Naive B cell (primary cell): ENCODE results near the gene CUX1. TPM values are rescaled to one million over a fixed set of nuclear protein-coding genes. Genes with fewer than 3 reads are reported as not detected.

ENCODE experiments used
- ATAC-seq, 2 donors: fragments of 150-1000 bp; cut with Tn5 transposase; 2 replicates each; pipeline ENCODE4 v1.10.0; 2021; ENCODE audit warnings: low read depth in 2 of 2, mild to moderate bottlenecking in 2 of 2, moderate library complexity in 2 of 2
- DNase-seq: peaks from one replicate; pipeline ENCODE4 v3.0.0; 2022
- H3K27ac Mint-ChIP-seq, 6 donors: one replicate each; pipeline ENCODE4 v1.8.0; 2020 to 2022; ENCODE audit warnings: mild to moderate bottlenecking in 6 of 6, mixed read lengths in 6 of 6, moderate library complexity in 5 of 6, inconsistent platforms in 2 of 6
- H3K27me3 Mint-ChIP-seq, 3 donors: one replicate each; pipeline ENCODE4 v1.8.0; 2021 to 2022; ENCODE audit warnings: mixed read lengths in 3 of 3, mild to moderate bottlenecking in 1 of 3
- H3K36me3 Mint-ChIP-seq, 2 donors: one replicate each; pipeline ENCODE4 v1.8.0; 2020 to 2022; ENCODE audit warnings: mixed read lengths in 2 of 2, inconsistent platforms in 1 of 2, mild to moderate bottlenecking in 1 of 2
- H3K4me1 Mint-ChIP-seq, 3 donors: one replicate each; pipeline ENCODE4 v1.8.0; 2020 to 2022; ENCODE audit warnings: mixed read lengths in 3 of 3, inconsistent platforms in 1 of 3, mild to moderate bottlenecking in 1 of 3, moderate library complexity in 1 of 3
- H3K4me3 Mint-ChIP-seq, 8 donors: one replicate each; pipeline ENCODE4 v1.8.0; 2020 to 2022; ENCODE audit warnings: mild to moderate bottlenecking in 8 of 8, mixed read lengths in 8 of 8, moderate library complexity in 8 of 8, inconsistent platforms in 2 of 8
- H3K9me3 Mint-ChIP-seq, 7 donors: one replicate each; pipeline ENCODE4 v1.8.0; 2020 to 2022; ENCODE audit warnings: mixed read lengths in 7 of 7, mild to moderate bottlenecking in 5 of 7, inconsistent platforms in 2 of 7, moderate library complexity in 1 of 7
- polyA plus RNA-seq, 6 donors: library from polyadenylated mRNA; unstranded; fragments of 300-500 nt; fragmentation: Illumina TruSeq; gene quantifications; one replicate each; pipeline ENCODE4 v1.2.3, GENCODE V29; 2021; ENCODE audit warnings: low read depth in 6 of 6

CUX1 gene
- polyA plus RNA-seq, 6 donors from 2014 or later: 0.66 to 31.5 (median 14.5) TPM

DNA sequence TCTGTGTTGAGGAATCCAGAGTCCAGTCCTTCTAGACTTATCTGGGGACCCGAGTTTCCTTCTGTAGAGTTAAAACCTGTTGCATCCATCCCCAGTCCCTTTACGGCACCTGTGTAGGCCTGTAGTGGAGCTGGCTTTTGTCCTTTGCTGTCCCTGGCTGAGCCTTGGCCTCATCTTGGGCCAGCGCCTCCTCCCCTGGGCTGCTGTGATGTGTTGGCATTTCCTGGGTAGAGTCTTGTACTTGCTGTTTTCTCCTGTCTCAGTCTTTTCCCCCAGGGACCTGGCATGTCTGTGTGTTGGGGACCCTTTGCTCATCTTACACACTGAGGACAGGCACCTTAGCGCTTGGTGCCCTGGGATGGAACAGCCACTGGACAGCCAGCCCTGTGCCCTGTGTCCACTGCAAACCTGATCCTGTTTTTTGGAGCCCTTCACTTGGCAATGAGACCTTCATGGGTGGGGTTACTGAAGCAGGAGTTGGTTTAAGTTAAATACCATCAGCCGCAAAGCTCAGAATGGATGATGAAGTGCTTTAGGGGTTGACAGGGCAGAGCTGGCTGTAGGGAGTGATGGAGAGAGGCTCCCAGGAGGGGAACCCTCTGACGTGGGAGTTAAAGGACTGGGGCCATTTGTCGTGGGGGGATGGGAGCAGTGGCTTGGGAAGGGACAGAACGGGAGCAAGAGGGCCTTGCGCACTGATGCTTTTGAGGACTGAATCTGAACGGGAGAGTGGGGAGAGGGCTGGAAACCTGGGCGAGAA lies 50.9 kb downstream of the CUX1 start:
- Mint-ChIP-seq H3K9me3 (no peaks in the 10 kb centered on the region), H3K27me3 (no peaks in the 10 kb centered on the region), H3K4me3 (no peak overlapping the region), H3K27ac (peak overlapping the region in 3 of 6 donors; percentile 49 to 61 (median 52)), H3K4me1 (peaks cover 21 to 59% (median 39%) of the 10 kb centered on the region in 3 donors), H3K36me3 (no peaks in the 10 kb centered on the region)
- ATAC-seq (no peak), DNase-seq (no peak)

- Mint-ChIP-seq H3K27ac (peak overlapping the region in 2 of 6 donors; percentile 45 to 81), H3K9me3 (no peaks in the 10 kb centered on the region), H3K36me3 (no peaks in the 10 kb centered on the region), H3K4me3 (peak overlapping the region in 2 of 8 donors; percentile 14 to 16), H3K27me3 (no peaks in the 10 kb centered on the region), H3K4me1 (peaks cover 21 to 53% (median 35%) of the 10 kb centered on the region in 3 donors)
- DNase-seq (no peak), ATAC-seq (no peak)
Measured at GRCh38 chr7:101869026-101869900, 51.8 kb downstream of the CUX1 start.

GRCh38 chr7:101869901-101870290 lies 52.5 kb downstream of the CUX1 start:
- Mint-ChIP-seq H3K4me3 (no peak overlapping the region), H3K4me1 (peaks cover 21 to 53% (median 35%) of the 10 kb centered on the region in 3 donors), H3K9me3 (no peaks in the 10 kb centered on the region), H3K27ac (peak overlapping the region in 2 of 6 donors; percentile 45 to 69), H3K27me3 (no peaks in the 10 kb centered on the region), H3K36me3 (no peaks in the 10 kb centered on the region)
- DNase-seq: no peak
- ATAC-seq: no peak

- ATAC-seq: no peak
- H3K36me3 Mint-ChIP-seq: no peaks in the 10 kb centered on the region
- DNase-seq: no peak
- H3K9me3 Mint-ChIP-seq: no peaks in the 10 kb centered on the region
- no peak overlapping the region for H3K4me3 Mint-ChIP-seq
- H3K27ac Mint-ChIP-seq: peak overlapping the region in 2 of 6 donors; percentile 60 to 77
- no peaks in the 10 kb centered on the region for H3K27me3 Mint-ChIP-seq
- H3K4me1 Mint-ChIP-seq: peaks cover 21 to 46% (median 29%) of the 10 kb centered on the region in 3 donors
Measured at GRCh38 chr7:101870361-101871062, 53.1 kb downstream of the CUX1 start.

DNA sequence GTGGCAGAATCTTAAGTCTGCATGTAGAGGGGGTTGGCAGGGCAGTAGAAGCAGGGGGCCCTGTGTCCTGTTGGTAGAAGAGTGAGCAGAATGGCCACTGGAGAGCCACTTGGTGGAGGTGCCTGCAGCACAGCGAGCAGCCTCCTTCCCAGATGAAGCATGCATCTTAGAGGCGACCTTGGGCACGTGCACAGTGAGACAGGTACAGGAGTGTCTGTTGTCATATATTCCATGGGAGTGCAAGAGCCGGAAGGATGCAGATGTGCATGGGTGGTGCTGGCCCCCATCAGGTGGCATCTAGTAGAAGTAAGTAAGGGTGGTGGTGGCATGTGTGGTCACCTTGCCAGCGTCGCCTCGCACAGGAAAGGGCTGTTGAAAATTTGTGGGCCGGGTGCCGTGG lies 53.9 kb downstream of the CUX1 start:
- DNase-seq (no peak), ATAC-seq (no peak)
- Mint-ChIP-seq H3K9me3 (no peaks in the 10 kb centered on the region), H3K36me3 (no peaks in the 10 kb centered on the region), H3K27ac (no peak overlapping the region), H3K4me3 (no peak overlapping the region), H3K4me1 (peaks cover 21 to 44% (median 26%) of the 10 kb centered on the region in 3 donors), H3K27me3 (no peaks in the 10 kb centered on the region)

DNA sequence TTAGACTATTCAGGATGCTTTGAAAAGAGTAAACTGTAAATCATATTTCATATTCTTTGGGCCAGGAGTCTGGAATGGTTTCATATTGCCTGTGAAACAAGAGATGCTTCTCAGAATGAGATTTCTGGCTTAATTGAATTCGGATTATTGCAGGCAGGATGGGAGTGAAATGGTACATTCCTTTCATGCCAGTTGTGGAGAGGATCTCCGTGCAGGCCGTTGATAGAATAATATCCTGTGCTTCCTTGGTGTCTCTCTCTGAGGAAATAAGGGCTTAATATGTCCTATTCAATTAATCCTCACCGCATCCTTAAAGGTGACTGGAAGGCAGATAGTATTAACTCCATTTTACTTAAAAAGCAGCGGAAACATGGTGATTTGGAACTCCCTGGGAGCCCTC lies 56.6 kb downstream of the CUX1 start:
- no peak for DNase-seq
- H3K27ac Mint-ChIP-seq: peak overlapping the region in 1 of 6 donors; percentile 38
- peaks cover 16 to 29% (median 28%) of the 10 kb centered on the region in 3 donors for H3K4me1 Mint-ChIP-seq
- H3K27me3 Mint-ChIP-seq: no peaks in the 10 kb centered on the region
- no peaks in the 10 kb centered on the region for H3K36me3 Mint-ChIP-seq
- no peaks in the 10 kb centered on the region for H3K9me3 Mint-ChIP-seq
- no peak overlapping the region for H3K4me3 Mint-ChIP-seq
- ATAC-seq: no peak

DNA sequence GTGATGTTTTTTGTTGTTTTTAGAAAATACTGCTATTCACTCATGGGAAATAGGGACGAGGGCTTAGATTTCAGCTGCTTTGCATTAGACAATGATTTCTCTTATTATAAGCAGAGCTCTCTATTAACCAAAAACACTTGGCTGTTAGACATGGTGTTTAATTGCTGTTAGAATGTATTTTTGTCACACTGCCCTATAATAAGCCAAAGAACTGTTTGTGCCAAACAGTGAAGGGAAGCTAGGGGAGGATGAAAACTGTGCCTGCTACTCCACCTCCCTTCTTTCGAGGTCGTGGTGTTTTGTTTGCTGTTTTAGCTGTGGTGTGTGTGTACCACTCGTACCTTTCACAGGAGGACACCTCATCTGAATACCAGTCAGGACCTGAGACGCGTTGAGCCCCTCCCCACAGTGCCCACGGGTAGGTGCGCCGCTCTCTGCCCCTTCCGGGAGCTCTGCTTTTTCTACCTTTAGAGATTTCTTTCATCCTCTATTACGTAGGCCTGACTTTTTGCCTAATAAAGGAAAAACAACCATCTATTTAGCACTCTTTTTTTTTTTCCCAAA lies 57.9 kb downstream of the CUX1 start:
- no peaks in the 10 kb centered on the region for H3K36me3 Mint-ChIP-seq
- ATAC-seq: no peak
- no peaks in the 10 kb centered on the region for H3K27me3 Mint-ChIP-seq
- no peaks in the 10 kb centered on the region for H3K9me3 Mint-ChIP-seq
- H3K4me3 Mint-ChIP-seq: no peak overlapping the region
- peaks cover 13 to 29% (median 27%) of the 10 kb centered on the region in 3 donors for H3K4me1 Mint-ChIP-seq
- peak overlapping the region in 2 of 6 donors; percentile 63 to 86 for H3K27ac Mint-ChIP-seq
- DNase-seq: no peak

DNA sequence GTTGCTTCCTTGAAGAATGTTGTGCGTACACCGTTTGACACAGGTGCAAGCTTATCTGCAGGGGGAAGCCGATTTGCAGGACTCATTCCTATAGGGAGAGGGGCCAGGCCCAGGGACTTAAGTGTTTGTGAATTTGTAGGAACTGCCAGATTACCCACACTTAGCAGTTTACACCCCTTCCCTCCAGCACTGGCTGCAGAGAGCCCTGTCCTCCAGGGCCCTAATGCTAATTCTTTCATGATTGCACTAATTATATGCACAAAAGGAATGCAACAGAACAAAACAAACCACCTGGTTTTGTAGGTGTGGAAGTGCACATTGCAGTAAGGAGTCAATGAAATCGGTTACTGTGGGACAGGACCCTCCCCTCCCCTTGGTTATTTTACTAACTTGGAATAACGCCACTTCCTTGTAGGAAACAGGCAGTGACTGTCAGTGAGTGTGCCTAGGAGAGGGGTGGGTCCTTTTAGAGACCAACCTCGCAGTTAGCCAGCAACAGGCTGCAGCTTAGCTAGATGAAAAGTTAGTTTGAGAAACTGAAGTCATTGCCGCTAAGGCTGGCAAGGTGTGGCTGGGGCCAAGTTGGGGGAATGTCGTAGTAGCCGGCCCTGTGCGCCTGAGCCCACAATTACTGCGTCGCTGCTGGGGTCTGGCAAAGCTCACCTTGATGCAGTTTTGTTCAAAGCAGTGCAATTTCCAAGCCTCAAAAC lies 60.6 kb downstream of the CUX1 start:
- Mint-ChIP-seq H3K27me3 (no peaks in the 10 kb centered on the region), H3K4me3 (no peak overlapping the region), H3K27ac (peak overlapping the region in 2 of 6 donors; percentile 11 to 52), H3K4me1 (peaks cover 24 to 31% (median 29%) of the 10 kb centered on the region in 3 donors), H3K9me3 (no peaks in the 10 kb centered on the region), H3K36me3 (no peaks in the 10 kb centered on the region)
- DNase-seq (no peak), ATAC-seq (no peak)

- Mint-ChIP-seq H3K27me3 (no peaks in the 10 kb centered on the region), H3K9me3 (no peaks in the 10 kb centered on the region), H3K4me3 (no peak overlapping the region), H3K4me1 (peaks cover 24 to 35% (median 30%) of the 10 kb centered on the region in 3 donors), H3K36me3 (no peaks in the 10 kb centered on the region), H3K27ac (peak overlapping the region in 1 of 6 donors; percentile 20)
- ATAC-seq: no peak
- no peak for DNase-seq
Measured at GRCh38 chr7:101878938-101879337, 61.5 kb downstream of the CUX1 start.

DNA sequence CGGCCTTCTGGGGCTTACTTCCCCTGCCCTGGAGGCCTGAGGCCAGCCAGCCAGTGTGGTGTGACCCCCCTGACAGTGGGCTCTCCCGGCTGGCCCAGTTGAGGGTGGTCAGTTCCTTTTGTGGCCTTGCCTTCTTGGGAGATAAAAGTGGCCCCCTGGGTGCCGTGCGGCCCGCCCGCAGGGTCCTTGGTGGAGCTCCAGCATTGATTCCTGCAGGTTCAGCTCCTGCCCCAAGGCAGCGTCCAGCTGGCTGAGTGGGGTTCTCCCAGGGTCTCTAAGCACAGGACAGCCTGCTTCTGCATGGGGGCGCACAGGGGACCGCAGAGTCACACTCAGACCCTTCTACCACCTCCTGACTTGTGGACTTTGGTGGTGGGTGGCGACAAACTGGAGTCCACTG lies 62.1 kb downstream of the CUX1 start:
- no peaks in the 10 kb centered on the region for H3K27me3 Mint-ChIP-seq

DNA sequence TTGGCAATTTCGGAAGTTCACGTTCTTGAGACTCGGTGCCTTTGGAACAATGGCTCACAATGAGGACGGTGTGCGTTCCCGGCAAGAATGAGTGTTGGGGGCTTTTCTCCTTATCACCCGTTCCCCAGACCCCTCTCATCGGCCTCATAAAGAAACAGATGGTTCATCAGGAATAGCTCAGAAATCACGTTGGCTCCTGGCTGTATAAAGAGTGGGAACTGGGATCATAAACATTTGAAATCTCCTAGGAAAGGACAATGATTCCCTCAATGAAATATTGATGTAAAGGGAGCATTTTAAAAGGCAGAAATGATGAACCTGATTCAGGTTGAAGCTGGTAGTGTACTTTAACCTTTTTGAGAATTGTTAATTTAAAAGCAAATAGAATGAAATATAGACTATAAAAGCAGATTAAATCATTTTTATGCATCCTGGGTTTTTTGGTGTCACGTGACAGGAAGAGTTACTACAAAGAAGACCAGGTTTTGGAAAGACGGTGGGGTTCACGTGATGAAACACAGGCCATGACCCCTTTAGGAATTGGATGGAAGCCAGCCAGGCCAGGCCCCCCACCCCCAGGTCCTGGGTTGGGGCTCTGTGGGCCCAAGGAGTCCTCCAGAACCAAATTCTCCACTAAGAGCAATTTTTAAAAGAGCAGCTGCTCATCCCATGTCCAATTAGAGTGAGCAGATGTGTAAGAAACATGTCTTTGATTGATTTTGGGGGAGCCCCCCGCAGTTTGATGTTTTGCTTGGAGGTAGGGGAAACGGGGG lies 63.0 kb downstream of the CUX1 start:
- ATAC-seq (no peak), DNase-seq (no peak)
- Mint-ChIP-seq H3K27me3 (no peaks in the 10 kb centered on the region), H3K9me3 (no peaks in the 10 kb centered on the region), H3K36me3 (no peaks in the 10 kb centered on the region), H3K4me3 (peak overlapping the region in 2 of 8 donors; percentile 45 to 80), H3K4me1 (peaks cover 39 to 50% (median 45%) of the 10 kb centered on the region in 3 donors), H3K27ac (peak overlapping the region in 4 of 6 donors; percentile 1 to 76 (median 37))

More for the DNA sequence above, 62.1 kb downstream of the CUX1 start:
- DNase-seq (no peak), ATAC-seq (no peak)
- Mint-ChIP-seq H3K36me3 (no peaks in the 10 kb centered on the region), H3K4me1 (peaks cover 30 to 41% (median 36%) of the 10 kb centered on the region in 3 donors), H3K9me3 (no peaks in the 10 kb centered on the region), H3K4me3 (no peak overlapping the region), H3K27ac (peak overlapping the region in 1 of 6 donors; percentile 44)

DNA sequence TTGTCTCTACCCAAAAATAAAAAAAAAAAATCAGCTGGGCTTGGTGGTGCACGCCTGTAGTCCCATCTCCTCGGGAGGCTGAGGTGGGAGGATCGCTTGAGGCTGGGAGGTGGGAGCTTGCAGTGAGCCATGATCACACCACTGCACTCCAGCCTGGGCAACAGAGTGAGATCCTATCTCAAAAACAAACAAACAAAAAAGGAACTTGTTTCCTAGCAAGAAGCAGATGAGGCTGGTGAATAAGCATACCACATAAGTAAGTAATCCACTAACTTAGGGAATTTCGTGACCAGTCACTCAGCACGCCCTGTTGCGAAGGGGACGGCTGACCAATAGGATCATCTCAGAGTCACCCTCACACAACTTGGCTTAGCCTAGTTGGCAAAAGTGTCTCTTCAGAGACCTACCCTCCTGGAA lies 64.6 kb downstream of the CUX1 start:
- H3K4me1 Mint-ChIP-seq: peaks cover 51 to 65% (median 60%) of the 10 kb centered on the region in 3 donors
- no peaks in the 10 kb centered on the region for H3K27me3 Mint-ChIP-seq
- peak overlapping the region in 1 of 8 donors; percentile 5 for H3K4me3 Mint-ChIP-seq
- no peaks in the 10 kb centered on the region for H3K36me3 Mint-ChIP-seq
- H3K27ac Mint-ChIP-seq: no peak overlapping the region
- DNase-seq (no peak), ATAC-seq (no peak)
- no peaks in the 10 kb centered on the region for H3K9me3 Mint-ChIP-seq
